Neutrophil (primary cell): ENCODE results near the gene DACT2.

ENCODE experiments used
- H3K27ac ChIP-seq: fragments of 200-600 bp; sonication (generic); 2 replicates; pipeline ENCODE4 v1.5.1; 2016; ENCODE audit warnings: mild to moderate bottlenecking, moderate library complexity
- H3K27me3 ChIP-seq: fragments of 200-600 bp; sonication (generic); 2 replicates; pipeline ENCODE4 v1.6.0; 2016; ENCODE audit warnings: mild to moderate bottlenecking
- H3K36me3 ChIP-seq: fragments of 200-600 bp; sonication (generic); 2 replicates; pipeline ENCODE4 v1.5.1; 2017
- H3K4me1 ChIP-seq, 2 experiments: fragments of 200-600 bp in 1 of 2; sonication (generic) in 1 of 2; 1 replicate in 1 of 2; 2 replicates in 1 of 2; pipeline versions ENCODE4 v1.5.1 to v1.6.1; 2013 to 2016; ENCODE audit warnings: low read depth in 1 of 2, low read length in 1 of 2, mild to moderate bottlenecking in 1 of 2, moderate library complexity in 1 of 2; ENCODE audit not compliant: control insufficient read depth in 1 of 2, insufficient read depth in 1 of 2
- H3K4me3 ChIP-seq, 2 experiments: fragments of 200-600 bp in 1 of 2; sonication (generic) in 1 of 2; 1 replicate in 1 of 2; 2 replicates in 1 of 2; pipeline ENCODE4 v1.5.1; 2013 to 2016; ENCODE audit warnings: low read depth in 1 of 2, low read length in 1 of 2, mild to moderate bottlenecking in 1 of 2, moderate library complexity in 1 of 2
- H3K9me3 ChIP-seq: fragments of 200-600 bp; sonication (generic); 2 replicates; pipeline ENCODE4 v1.5.1; 2016
- TF ChIP-seq, protein P1 (sequence below): fragments of 200-600 bp; sonication (generic); IDR thresholded peaks from 2 replicates; pipeline ENCODE4 v1.5.1; 2016; ENCODE audit warnings: antibody characterized with exemption

DACT2 gene

DNA sequence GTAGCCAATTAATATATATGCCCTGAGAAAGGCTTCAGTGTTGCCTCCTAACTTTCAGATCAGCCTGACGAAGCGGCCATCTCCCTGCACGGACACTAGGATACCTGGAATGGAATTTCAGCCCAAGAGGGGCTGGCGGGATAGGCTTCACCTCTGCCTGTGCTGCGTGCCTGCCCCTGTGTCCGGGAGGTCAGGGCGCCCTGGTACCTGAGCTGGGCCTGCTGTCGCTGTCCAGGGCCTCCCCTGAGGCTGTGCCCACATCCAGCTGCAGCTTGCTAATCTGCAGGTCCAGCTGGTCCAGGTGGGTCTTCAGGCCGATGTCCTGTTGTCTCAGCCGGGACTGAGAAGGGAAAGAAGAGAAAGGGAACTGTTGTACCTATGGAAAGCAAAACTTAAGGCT lies 8.6 kb downstream of the DACT2 start:
- H3K27me3 ChIP-seq, result peaks cover 31% of the 10 kb centered on the region
- TF ChIP-seq, protein P1, sequence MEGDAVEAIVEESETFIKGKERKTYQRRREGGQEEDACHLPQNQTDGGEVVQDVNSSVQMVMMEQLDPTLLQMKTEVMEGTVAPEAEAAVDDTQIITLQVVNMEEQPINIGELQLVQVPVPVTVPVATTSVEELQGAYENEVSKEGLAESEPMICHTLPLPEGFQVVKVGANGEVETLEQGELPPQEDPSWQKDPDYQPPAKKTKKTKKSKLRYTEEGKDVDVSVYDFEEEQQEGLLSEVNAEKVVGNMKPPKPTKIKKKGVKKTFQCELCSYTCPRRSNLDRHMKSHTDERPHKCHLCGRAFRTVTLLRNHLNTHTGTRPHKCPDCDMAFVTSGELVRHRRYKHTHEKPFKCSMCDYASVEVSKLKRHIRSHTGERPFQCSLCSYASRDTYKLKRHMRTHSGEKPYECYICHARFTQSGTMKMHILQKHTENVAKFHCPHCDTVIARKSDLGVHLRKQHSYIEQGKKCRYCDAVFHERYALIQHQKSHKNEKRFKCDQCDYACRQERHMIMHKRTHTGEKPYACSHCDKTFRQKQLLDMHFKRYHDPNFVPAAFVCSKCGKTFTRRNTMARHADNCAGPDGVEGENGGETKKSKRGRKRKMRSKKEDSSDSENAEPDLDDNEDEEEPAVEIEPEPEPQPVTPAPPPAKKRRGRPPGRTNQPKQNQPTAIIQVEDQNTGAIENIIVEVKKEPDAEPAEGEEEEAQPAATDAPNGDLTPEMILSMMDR, result no peak
- no peaks in the 10 kb centered on the region for H3K36me3 ChIP-seq
- no peaks in the 10 kb centered on the region for H3K9me3 ChIP-seq
- H3K27ac ChIP-seq, result no peak overlapping the region
- no peak overlapping the region for H3K4me3 ChIP-seq
- H3K4me1 ChIP-seq, result no peaks in the 10 kb centered on the region

DNA sequence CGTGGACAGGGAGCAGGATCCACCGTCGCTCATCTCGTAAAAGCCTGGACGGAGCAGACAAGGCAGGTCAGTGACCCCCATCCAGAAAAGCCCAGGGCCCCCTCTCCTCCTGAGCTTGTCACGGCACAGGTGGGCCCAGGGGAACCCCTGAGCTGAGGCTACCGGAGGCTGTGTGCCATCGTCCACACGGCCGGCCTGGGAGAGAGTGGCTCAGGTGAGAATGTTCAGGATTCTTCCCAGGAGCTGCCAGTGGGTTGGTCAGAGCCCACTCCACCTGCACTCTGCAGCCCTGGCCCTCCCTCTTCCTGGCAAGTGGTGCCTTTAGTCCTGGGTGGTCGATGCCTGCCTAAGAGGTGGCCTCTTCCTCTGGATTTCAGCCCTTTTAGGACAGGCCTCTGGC lies 9.2 kb downstream of the DACT2 start:
- H3K4me1 ChIP-seq, result no peaks in the 10 kb centered on the region
- no peak overlapping the region for H3K27ac ChIP-seq
- no peak overlapping the region for H3K4me3 ChIP-seq
- H3K36me3 ChIP-seq, result no peaks in the 10 kb centered on the region
- no peaks in the 10 kb centered on the region for H3K9me3 ChIP-seq
- peaks cover 26% of the 10 kb centered on the region for H3K27me3 ChIP-seq
- TF ChIP-seq, protein P1, result no peak

DNA sequence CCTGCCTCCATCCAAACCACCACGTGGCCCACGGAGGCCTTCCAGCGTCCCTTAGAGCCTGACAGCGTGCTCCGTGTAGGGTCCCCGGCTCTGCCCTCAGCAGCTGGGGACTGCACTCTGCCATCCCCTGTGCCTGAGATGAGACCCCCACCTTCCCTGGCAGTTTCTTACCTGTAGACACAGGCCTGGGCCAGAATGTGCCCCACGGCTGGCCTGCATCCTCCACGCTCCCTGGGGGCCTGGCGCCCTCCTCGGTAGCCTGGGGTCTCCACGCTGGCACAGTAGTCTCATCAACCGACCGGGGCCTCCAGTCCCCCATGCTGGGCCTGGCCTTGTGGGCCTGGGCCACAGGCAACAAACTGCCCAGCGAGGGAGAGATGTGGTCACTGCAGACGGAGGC lies 9.6 kb downstream of the DACT2 start:
- H3K4me3 ChIP-seq, result no peak overlapping the region
- no peaks in the 10 kb centered on the region for H3K4me1 ChIP-seq
- TF ChIP-seq, protein P1, result no peak
- H3K27ac ChIP-seq, result no peak overlapping the region
- no peaks in the 10 kb centered on the region for H3K9me3 ChIP-seq
- H3K27me3 ChIP-seq, result peaks cover 22% of the 10 kb centered on the region
- H3K36me3 ChIP-seq, result no peaks in the 10 kb centered on the region

DNA sequence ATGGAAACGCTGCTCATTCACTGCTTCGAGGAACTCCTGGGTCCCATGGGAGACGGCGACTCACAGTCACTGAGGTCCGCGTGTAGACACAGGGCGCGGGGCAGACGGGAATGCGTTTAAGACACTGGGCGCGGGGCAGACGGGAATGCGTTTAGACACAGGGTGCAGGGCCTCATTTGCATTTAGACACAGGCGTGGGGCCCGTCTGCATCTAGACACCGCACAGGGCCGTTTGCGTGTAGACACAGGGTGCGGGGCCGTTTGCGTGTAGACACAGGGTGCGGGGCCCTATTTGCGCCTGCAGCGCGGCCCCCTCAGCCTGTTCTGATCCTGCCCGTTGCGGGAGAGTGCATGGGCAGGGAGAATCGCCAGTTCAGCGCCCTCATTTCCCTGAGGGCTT lies 10.4 kb downstream of the DACT2 start:
- Histone ChIP-seq H3K4me1 (no peaks in the 10 kb centered on the region), H3K9me3 (no peaks in the 10 kb centered on the region), H3K27me3 (peaks cover 17% of the 10 kb centered on the region), H3K36me3 (no peaks in the 10 kb centered on the region), H3K4me3 (no peak overlapping the region), H3K27ac (no peak overlapping the region)
- TF ChIP-seq, protein P1, result no peak

DNA sequence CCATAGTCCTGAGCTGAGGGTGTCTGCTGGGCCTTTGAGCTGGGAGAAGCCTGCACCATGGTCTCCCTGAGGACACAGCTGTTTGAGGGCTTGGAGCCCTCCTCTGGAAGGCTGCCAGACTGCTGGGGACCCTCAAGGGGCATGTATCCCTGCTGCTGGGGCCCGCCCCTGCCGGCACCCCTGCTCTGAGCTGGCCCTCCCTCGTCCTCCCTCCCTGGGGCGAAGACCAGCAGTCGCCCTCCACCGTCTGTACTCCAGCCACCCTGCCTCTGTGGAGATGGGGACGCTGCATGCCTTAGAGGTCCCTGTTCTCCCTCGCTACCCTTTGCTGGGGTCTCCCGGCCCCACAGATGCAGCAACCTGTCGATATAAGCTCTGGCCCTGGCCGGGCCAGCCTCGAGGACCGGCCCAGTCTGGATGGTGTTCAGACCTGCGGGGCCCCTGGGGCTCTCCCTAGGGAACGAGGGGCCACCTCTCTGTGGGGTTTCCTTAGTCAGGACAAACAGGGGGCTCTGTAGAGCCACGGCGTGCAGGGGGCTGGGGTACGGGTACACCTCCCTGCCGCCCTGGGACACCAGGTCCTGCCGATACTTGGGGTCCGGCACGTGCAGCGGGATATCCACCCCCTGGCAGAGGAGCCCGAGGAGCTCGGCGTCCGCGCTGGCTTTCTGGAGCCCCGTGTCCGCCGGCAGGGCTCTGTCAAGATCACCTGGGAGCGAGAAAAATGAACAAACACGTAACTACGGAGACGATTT lies 11.0 kb downstream of the DACT2 start:
- no peaks in the 10 kb centered on the region for H3K4me1 ChIP-seq
- no peaks in the 10 kb centered on the region for H3K9me3 ChIP-seq

More for the DNA sequence above, 11.0 kb downstream of the DACT2 start:
- no peaks in the 10 kb centered on the region for H3K36me3 ChIP-seq
- H3K27me3 ChIP-seq, result peaks cover 13% of the 10 kb centered on the region
- no peak overlapping the region for H3K27ac ChIP-seq
- TF ChIP-seq, protein P1, result no peak
- H3K4me3 ChIP-seq, result no peak overlapping the region
